ENCODE data around the gene IMMP2L.

Gene IMMP2L

DNA sequence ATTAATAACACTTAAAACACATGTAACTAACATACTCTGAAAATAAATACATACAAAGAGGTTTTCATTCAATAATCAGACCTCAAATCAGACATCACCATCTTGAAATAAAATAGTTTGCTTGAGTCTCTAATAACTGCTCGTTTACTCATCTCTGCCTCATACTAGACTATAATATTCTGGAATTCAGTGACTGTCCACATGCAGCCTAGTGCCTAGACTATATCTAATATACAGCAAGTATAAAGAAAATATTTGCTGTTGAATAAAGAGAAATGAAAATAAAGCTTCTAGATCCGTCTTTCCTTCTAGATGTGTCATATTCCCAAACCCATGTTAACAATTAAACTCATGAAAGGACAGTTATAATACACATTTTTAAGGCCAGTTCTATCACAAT, 707.6 kb downstream of the IMMP2L start:
- DNase-seq, result peak; percentile 31

DNA sequence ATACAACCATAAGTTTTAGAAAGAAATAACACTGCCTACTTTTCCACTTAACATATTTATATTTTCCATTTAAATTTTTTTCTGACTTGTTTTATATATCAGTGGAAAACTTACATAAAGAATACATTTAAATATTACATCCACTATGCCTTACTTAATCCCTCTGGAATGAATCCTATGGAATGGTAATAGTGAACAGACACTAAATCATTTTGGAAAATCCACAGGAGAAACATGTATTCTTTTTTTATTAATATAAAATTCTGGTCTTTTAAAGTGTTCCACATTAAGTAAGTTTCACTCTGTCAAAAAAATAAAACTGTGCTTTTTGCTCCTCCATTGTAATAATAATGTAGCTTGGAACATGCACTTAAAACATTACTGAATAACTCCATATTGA, 708.1 kb downstream of the IMMP2L start:
- DNase-seq, result peak; percentile 24

DNA sequence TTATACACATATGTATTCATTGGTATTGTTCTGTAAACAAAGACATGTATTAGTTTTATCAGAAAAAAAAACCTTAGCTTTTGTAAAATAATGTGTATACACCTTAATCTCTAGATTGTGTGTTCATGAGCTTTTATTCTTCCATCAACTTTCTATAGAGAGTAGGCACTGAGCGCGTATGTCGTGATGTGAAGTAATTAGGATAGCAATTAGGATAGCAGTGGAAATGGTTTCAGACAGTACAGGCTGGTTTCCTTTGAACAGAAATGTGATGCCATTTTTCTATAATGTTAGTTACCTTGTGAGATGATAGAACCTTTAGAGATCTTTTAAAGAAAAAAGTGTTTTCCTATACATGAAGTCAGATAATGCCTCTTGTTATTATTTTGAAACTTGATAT, 709.0 kb downstream of the IMMP2L start:
- no peak for DNase-seq

- peak; percentile 14 for DNase-seq
These were observed 709.9 kb downstream of the IMMP2L start for GRCh38 chr7:110852156-110852940.

DNA sequence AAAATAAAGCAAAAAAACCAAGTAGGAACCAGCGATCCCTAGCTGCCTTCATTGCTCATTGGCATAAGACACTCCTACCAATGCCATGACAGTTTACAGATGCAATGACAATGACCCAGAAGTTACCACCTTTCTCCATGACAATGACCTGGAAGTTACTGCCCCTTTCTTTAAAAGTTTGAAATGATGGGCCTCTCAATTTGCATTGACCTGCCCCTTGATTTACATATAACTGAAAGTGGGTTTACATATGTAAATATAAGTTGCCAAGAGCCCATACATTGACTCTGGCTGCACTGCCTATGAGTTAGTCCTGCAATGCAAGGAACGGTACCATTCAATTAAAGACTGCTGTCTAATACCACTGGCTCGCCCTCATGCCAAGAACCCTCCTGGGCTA, 712.1 kb downstream of the IMMP2L start:
- no peak for DNase-seq

- DNase-seq, result no peak
These were observed 719.5 kb downstream of the IMMP2L start for GRCh38 chr7:110842796-110843195.

GRCh38 chr7:110841840-110842545, 720.3 kb downstream of the IMMP2L start:
- no peak for DNase-seq

DNA sequence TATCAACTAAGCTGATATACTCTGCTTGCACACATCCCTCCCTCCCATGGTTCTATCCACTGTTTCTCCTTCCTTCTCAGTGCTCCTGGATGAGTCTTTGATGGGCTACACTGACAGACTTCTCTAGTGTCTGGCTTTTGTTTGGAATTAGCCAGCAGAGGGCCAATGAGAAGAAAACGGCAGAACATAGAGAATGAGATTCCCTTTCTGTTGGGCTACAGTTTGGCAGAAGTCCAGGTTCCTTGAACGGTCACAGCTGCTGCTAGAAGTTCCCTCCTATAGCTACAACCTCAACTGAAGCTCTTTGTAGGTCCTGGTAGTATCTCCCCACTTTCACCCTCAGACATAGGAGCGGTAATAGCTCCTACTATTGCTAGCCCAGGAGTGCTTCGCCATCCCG, 722.4 kb downstream of the IMMP2L start:
- peak; percentile 62 for DNase-seq

GRCh38 chr7:110835849-110836248, 726.4 kb downstream of the IMMP2L start:
- no peak for DNase-seq

- no peak for DNase-seq
These were observed 727.1 kb downstream of the IMMP2L start for GRCh38 chr7:110835218-110835617.

DNA sequence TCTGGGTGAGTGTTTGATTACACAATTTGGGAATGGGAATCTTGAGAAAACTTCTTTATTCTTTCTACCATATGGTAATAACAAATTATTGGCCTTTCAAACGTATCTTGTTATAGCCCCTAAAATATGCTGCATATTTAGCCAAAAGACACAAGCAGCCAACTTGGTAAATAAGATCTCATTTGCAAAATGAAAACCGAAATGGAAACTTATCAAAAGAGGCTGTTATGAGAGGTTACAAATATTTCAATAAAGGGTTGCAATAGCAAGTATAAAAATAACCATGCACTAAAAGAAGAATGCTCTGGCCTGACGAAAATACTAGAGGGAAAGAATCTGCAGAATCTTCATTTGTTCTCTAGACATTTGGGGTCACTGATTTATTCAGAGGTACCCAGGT, 730.9 kb downstream of the IMMP2L start:
- no peak for DNase-seq

GRCh38 chr7:110830778-110831177, 731.5 kb downstream of the IMMP2L start:
- no peak for DNase-seq

DNA sequence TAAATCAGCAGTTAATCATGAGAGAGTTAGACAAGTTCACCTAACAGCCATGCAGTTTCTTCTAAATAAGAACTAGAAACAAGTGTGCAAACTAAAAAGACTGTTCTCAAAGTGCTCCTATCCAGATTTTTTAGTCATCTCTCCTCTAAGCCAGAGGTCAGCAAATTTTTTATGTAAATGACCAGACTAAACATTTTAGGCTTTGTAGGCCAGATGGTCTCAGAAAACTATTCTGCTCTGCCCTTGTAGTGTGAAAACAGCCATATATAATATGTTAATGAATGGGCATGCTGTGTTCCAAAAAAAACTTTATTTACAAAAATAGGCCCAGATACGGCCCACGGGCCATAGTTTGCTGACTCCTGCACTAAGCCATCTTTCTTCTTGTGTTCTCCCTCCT, 734.4 kb downstream of the IMMP2L start:
- no peak for DNase-seq

DNA sequence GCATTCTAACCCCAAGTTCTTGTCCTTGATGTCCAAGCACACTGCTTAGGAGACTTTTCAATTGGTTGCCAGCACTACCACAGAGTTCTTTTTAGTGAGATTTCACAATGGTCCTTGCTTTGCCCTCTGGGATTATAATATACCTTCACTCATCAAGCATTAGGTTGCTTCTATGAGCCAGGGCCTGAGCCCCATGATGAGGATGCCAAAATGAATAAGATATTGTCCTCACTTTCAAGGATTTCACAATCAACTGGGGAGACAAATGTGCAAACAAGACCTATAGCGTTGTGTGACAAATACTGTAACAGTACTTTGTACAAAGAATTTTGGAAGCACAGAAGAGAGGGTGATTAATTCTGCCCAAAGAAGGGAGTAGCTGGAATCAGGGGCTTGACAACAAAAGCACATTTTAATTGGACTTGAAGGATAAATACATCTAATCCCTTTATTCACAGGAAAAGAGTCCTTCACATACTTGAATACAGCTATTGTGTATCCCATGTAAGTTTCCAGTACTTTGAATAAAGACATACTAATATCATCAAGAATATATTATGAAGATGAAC, 734.9 kb downstream of the IMMP2L start:
- DNase-seq, result no peak

- DNase-seq, result no peak
These were observed 748.3 kb downstream of the IMMP2L start for GRCh38 chr7:110813986-110814385.

- no peak for DNase-seq
These were observed 752.5 kb downstream of the IMMP2L start for GRCh38 chr7:110809832-110810231.

GRCh38 chr7:110808361-110808760, 753.9 kb downstream of the IMMP2L start:
- DNase-seq, result no peak

DNA sequence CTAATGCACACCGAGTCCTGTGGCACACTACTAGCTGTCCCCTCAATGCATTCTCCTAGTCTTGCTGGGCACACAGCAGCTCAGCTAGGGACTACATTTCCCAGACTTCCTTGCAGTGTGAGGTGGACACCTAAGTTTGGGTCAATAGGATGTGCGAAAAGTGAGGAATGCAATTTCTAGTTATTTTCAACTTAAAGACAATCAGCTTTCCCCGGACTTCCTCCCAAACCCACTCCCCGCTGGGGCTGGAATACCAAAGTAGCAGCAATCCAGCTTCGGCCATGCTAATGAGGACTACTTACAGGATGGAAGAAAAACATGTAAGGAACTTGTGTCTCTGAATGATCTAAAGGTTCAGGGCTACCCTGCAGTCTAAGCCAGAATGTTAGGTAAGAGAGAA, 757.8 kb downstream of the IMMP2L start:
- no peak for DNase-seq

DNA sequence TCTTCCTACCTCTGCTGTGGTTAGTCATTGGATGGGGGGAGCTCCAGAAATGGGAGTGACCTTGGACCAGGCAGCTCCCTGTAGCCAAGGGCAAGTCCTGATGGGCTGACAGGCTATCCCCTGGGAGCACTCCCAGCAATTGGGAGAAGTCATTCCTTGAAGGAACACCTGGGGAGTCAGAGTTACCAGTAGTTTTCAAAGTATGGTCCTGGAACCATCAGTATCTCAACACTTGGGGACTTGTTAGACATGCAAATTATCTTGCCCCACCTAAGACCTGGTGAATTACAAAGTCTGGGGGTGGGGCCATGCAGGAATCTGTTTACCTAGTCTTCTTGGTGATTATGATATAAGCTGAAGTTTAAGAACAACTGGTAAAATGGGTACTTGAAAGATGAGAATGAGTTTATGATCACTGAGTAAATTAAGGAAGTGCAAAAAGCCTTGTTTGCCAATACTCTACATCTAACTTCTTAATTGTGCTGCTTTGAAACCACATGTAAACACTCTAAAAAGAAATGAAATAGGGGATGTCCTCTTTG, 758.6 kb downstream of the IMMP2L start:
- DNase-seq, result no peak

DNA sequence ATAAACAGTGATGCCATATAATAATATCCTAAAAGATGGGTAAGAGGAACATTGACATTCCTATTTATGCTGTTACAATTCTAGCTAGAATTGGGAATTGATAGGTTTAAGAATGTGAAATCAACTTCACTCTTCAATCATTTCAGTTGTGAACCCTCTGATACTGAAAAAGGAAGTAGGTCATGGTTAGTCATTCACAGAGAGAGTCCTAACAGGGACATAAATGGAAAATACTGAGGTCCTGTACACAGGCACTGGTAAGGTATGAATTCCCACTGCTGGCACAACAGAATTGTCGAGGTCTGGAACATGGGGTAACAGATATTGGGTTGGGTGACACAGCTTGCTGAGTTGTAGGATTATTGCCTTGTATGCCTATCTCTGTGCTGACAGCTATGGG, 760.8 kb downstream of the IMMP2L start:
- DNase-seq, result no peak

DNA sequence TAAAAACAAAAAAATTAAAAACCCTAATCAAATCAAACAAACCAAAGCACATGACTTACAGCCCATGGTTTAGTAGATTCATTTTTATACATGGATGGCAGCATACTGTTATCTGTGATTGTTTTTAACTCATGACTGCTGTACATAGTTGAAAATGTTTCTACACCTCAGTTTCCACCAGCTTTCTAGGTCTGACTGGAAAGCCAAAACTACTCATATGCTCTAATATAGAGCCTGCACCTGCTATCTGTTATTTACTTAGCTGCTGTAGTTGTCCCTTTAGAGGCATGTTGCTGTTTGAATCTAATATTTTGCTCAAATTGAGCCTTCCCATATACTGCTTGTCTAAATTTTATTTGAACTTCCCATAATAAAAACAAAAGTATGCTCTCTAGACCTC, 761.3 kb downstream of the IMMP2L start:
- DNase-seq, result no peak

- DNase-seq, result no peak
These were observed 764.6 kb downstream of the IMMP2L start for GRCh38 chr7:110797656-110798055.

DNA sequence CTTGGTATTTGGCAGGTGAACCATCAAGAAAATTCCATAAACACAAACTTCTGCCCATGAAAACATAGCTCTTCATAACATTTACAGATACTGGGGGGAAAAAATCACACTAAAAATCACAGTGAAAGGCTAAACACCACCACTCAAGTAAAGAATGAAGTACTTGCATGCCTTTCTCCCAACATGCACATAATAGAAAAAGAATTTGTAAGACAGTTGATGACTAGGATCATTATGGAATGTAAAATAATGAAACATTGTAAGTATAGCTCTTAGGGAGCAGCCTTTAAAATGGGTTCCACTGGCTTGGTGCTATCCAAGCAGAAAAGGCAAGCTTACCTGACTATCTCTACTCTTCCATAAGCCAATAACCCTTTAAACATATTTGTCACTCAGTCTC, 771.3 kb downstream of the IMMP2L start:
- peak; percentile 29 for DNase-seq
